HCT116 (cell line): Measurements from ENCODE around the gene RAPGEF6. TPM values are rescaled to one million over a fixed set of nuclear protein-coding genes. Genes with fewer than 3 reads are reported as not detected.

ENCODE experiments used
- ATAC-seq: fragments of 200-7000 bp; cut with Tn5 transposase; 2 replicates; pipeline ENCODE4 v1.9.1; 2020; ENCODE audit warnings: mild to moderate bottlenecking, moderate library complexity
- BruUV-seq: library from RNA; stranded (reverse); fragments of 400-500 nt; replicated peaks from 2 replicates; lab custom pipeline; 2021; lab: Mats Ljungman, UMichigan
- CTCF ChIA-PET: fragments of 300-600 bp; sonication (Branson Sonifier 250); formaldehyde crosslinking; loops from one replicate; lab custom pipeline; 2021; ENCODE audit warnings: antibody characterized with exemption; lab: Charles Lee
- POLR2A ChIA-PET: fragments of 300-600, 350-600 bp; sonication (Branson Sonifier 250); formaldehyde crosslinking; loops from one replicate; lab custom pipeline; 2021; ENCODE audit warnings: antibody characterized with exemption; lab: Charles Lee
- RAD21 ChIA-PET, 2 experiments: fragments of 300-600 bp; sonication (Branson Sonifier 250); formaldehyde crosslinking; loops; one replicate each; lab custom pipeline; 2023; ENCODE audit warnings: low total read pairs in 2 of 2; ENCODE audit not compliant: uncharacterized antibody in 2 of 2, unreplicated experiment in 2 of 2, low non-redundant PET in 1 of 2; lab: Charles Lee
- DNase-seq: peaks from one replicate; pipeline ENCODE4 v3.0.0-alpha.2; 2010; ENCODE audit warnings: low read depth, low spot score
- H2AFZ ChIP-seq: fragments of 200-600 bp; shearing (Covaris generic), sonication (generic); 2 replicates; pipeline ENCODE4 v1.6.1; 2017; ENCODE audit warnings: low read depth, mixed run types, mixed read lengths, antibody characterized with exemption, low read length; ENCODE audit not compliant: poor library complexity, severe bottlenecking
- H3K27ac ChIP-seq: 2 replicates; pipeline ENCODE4 v1.5.1; 2012; ENCODE audit warnings: low read depth, low read length
- H3K27me3 ChIP-seq: fragments of 200-600 bp; sonication (generic); 2 replicates; pipeline ENCODE4 v1.6.1; 2016; ENCODE audit warnings: mixed run types, low read length, mixed read lengths; ENCODE audit not compliant: insufficient read depth
- H3K36me3 ChIP-seq, 2 experiments: fragments of 200-500 bp in 1 of 2; fragments of 200-600 bp in 1 of 2; sonication (Bioruptor generic) in 1 of 2; sonication (generic) in 1 of 2; 2 replicates each; pipeline versions ENCODE4 v1.5.1 to v1.6.1; 2014 to 2016; ENCODE audit warnings: low read length in 2 of 2, inconsistent platforms in 1 of 2, mixed read lengths in 1 of 2, mixed run types in 1 of 2; ENCODE audit not compliant: insufficient read depth in 2 of 2, control insufficient read depth in 1 of 2
- H3K4me1 ChIP-seq, 2 experiments: fragments of 200-600 bp in 1 of 2; sonication (generic) in 1 of 2; 2 replicates each; pipeline versions ENCODE4 v1.5.1 to v1.6.1; 2012 to 2017; ENCODE audit warnings: low read length in 2 of 2, inconsistent platforms in 1 of 2, mild to moderate bottlenecking in 1 of 2, mixed read lengths in 1 of 2, mixed run types in 1 of 2, moderate library complexity in 1 of 2; ENCODE audit not compliant: insufficient read depth in 2 of 2, control insufficient read depth in 1 of 2
- H3K4me2 ChIP-seq: fragments of 200-600 bp; sonication (generic); 2 replicates; pipeline ENCODE4 v1.6.1; 2017; ENCODE audit warnings: mixed run types, low read length, mixed read lengths
- H3K4me3 ChIP-seq, 2 experiments: fragments of 200-600 bp in 1 of 2; sonication (generic) in 1 of 2; replicated peaks in 1 of 2; 2 replicates each; pipeline ENCODE4 v1.5.1; 2011 to 2016; ENCODE audit warnings: low read length in 2 of 2, control low read depth in 1 of 2, low read depth in 1 of 2, mild to moderate bottlenecking in 1 of 2, mixed read lengths in 1 of 2, mixed run types in 1 of 2
- H3K79me2 ChIP-seq: fragments of 200-600 bp; sonication (generic); 2 replicates; pipeline ENCODE4 v1.6.1; 2017; ENCODE audit warnings: mild to moderate bottlenecking, mixed run types, low read length, moderate library complexity, mixed read lengths; ENCODE audit not compliant: insufficient read depth
- H3K9ac ChIP-seq: fragments of 200-600 bp; sonication (generic); 2 replicates; pipeline ENCODE4 v1.6.1; 2016; ENCODE audit warnings: low read length, mixed read lengths
- H3K9me2 ChIP-seq: fragments of 200-600 bp; sonication (generic), shearing (Covaris generic); 2 replicates; pipeline ENCODE4 v1.6.1; 2017; ENCODE audit warnings: mixed run types, mild to moderate bottlenecking, moderate library complexity; ENCODE audit not compliant: insufficient read depth
- H3K9me3 ChIP-seq, 2 experiments: fragments of 200-500 bp in 1 of 2; fragments of 200-600 bp in 1 of 2; sonication (Bioruptor generic) in 1 of 2; sonication (generic) in 1 of 2; 2 replicates each; pipeline ENCODE4 v1.6.1; 2014 to 2017; ENCODE audit warnings: low read length in 2 of 2, mixed read lengths in 2 of 2, inconsistent platforms in 1 of 2, low read depth in 1 of 2, mild to moderate bottlenecking in 1 of 2, mixed run types in 1 of 2, moderate library complexity in 1 of 2; ENCODE audit not compliant: control insufficient read depth in 1 of 2, insufficient read depth in 1 of 2
- H4K20me1 ChIP-seq: fragments of 200-600 bp; sonication (generic), shearing (Covaris generic); 2 replicates; pipeline ENCODE4 v1.6.1; 2017; ENCODE audit warnings: mixed run types, mild to moderate bottlenecking, moderate library complexity; ENCODE audit not compliant: insufficient read depth
- ATF3 ChIP-seq: IDR thresholded peaks from 2 replicates; pipeline ENCODE4 v1.6.1; 2012
- CEBPB ChIP-seq: IDR thresholded peaks from 2 replicates; pipeline ENCODE4 v1.6.1; 2012; ENCODE audit warnings: low read depth
- EGR1 ChIP-seq: IDR thresholded peaks from 2 replicates; pipeline ENCODE4 v1.6.1; 2012; ENCODE audit warnings: low read depth
- EZH2 ChIP-seq: fragments of 200-600 bp; sonication (generic); IDR thresholded peaks from 2 replicates; pipeline ENCODE4 v1.6.1; 2017; ENCODE audit warnings: antibody characterized with exemption, mixed run types
- RAD21 ChIP-seq: IDR thresholded peaks from 2 replicates; pipeline ENCODE4 v1.6.1; 2012; ENCODE audit warnings: low read depth, mild to moderate bottlenecking
- SP1 ChIP-seq: IDR thresholded peaks from 2 replicates; pipeline ENCODE4 v1.6.1; 2012; ENCODE audit warnings: low read depth
- SRF ChIP-seq: IDR thresholded peaks from 2 replicates; pipeline ENCODE4 v1.6.1; 2012; ENCODE audit warnings: low read depth
- YY1 ChIP-seq: IDR thresholded peaks from 2 replicates; pipeline ENCODE4 v1.6.1; 2011; ENCODE audit warnings: low read length, low read depth, moderate library complexity, mild to moderate bottlenecking; ENCODE audit not compliant: insufficient replicate concordance; ENCODE audit errors: extremely low read depth
- ZNF274 ChIP-seq: fragments of 200-500 bp; sonication (Bioruptor generic); IDR thresholded peaks from 2 replicates; pipeline ENCODE4 v1.6.1; 2014; ENCODE audit warnings: mild to moderate bottlenecking, low read depth, low read length, inconsistent platforms
- intact Hi-C: fragments of 100-400 bp; cut with micrococcal nuclease; formaldehyde crosslinking; loops from 2 replicates; pipeline ENCODE4 v1.10.0; 2022
- total RNA-seq: library from RNA; stranded (reverse); gene quantifications from one replicate; pipeline ENCODE4 v1.2.1, GENCODE V29; 2021; ENCODE audit not compliant: unreplicated experiment
- TF ChIP-seq, protein P1 (sequence below): IDR thresholded peaks from 2 replicates; pipeline ENCODE4 v1.6.1; 2012; ENCODE audit warnings: low read depth

The RAPGEF6 gene
- total RNA-seq, 1 experiment from 2014 or later, result 18.4 TPM

DNA sequence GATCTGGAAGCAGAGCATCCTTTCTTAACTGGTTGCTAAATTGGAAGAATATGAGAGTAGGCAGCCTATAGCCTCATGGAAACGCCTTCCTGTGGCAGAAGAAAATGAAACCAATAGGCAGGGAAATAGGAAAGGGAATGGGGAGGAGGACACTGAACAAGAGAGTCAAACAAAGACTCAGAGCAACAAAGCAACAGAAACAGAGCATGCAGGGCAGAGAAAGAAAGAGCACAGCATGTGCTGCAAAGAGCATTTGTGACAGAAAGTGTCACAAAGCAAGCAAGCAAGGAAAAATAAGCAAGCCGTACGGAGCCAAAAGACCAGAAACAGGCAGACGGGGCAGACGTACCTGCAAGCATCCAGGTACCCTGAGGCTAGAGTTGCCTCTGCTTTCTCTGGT, 123.1 kb downstream of the RAPGEF6 start:
- POLR2A ChIA-PET, result no interaction called here

GRCh38 chr5:131509801-131510200, 125.2 kb downstream of the RAPGEF6 start:
- Histone ChIP-seq H3K4me3 (no peak overlapping the region), H3K27ac (no peak overlapping the region), H2AFZ (no peak overlapping the region), H3K9ac (no peak overlapping the region), H3K27me3 (no peaks in the 10 kb centered on the region), H3K9me2 (no peaks in the 10 kb centered on the region), H3K4me1 (no peaks in the 10 kb centered on the region), H3K36me3 (peaks cover 0 to 5% of the 10 kb centered on the region in 2 experiments; a peak in 2 of 4 replicates), H4K20me1 (no peaks in the 10 kb centered on the region), H3K79me2 (no peaks in the 10 kb centered on the region), H3K4me2 (no peak overlapping the region), H3K9me3 (no peaks in the 10 kb centered on the region)
- ChIA-PET CTCF (no interaction called here), RAD21 (no interaction called here), POLR2A (no interaction called here)
- intact Hi-C loops, result no loop called here
- ATAC-seq (no peak), DNase-seq (no peak)
- no TSS peak for BruUV-seq
- no peak for TF ChIP-seq YY1
- no peak for TF ChIP-seq SRF
- TF ChIP-seq, protein P1, sequence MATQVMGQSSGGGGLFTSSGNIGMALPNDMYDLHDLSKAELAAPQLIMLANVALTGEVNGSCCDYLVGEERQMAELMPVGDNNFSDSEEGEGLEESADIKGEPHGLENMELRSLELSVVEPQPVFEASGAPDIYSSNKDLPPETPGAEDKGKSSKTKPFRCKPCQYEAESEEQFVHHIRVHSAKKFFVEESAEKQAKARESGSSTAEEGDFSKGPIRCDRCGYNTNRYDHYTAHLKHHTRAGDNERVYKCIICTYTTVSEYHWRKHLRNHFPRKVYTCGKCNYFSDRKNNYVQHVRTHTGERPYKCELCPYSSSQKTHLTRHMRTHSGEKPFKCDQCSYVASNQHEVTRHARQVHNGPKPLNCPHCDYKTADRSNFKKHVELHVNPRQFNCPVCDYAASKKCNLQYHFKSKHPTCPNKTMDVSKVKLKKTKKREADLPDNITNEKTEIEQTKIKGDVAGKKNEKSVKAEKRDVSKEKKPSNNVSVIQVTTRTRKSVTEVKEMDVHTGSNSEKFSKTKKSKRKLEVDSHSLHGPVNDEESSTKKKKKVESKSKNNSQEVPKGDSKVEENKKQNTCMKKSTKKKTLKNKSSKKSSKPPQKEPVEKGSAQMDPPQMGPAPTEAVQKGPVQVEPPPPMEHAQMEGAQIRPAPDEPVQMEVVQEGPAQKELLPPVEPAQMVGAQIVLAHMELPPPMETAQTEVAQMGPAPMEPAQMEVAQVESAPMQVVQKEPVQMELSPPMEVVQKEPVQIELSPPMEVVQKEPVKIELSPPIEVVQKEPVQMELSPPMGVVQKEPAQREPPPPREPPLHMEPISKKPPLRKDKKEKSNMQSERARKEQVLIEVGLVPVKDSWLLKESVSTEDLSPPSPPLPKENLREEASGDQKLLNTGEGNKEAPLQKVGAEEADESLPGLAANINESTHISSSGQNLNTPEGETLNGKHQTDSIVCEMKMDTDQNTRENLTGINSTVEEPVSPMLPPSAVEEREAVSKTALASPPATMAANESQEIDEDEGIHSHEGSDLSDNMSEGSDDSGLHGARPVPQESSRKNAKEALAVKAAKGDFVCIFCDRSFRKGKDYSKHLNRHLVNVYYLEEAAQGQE, result no peak
- TF ChIP-seq RAD21, result no peak
- no peak for TF ChIP-seq ATF3
- TF ChIP-seq EGR1, result no peak
- TF ChIP-seq CEBPB, result no peak
- no peak for TF ChIP-seq EZH2
- no peak for TF ChIP-seq SP1
- TF ChIP-seq ZNF274, result no peak

More for the DNA sequence above, 123.1 kb downstream of the RAPGEF6 start:
- ChIA-PET RAD21 (no interaction called here), CTCF (no interaction called here)
- no peaks in the 10 kb centered on the region for H3K27me3 ChIP-seq
- H3K4me3 ChIP-seq, result no peak overlapping the region
- H3K9ac ChIP-seq, result no peak overlapping the region
- no peaks in the 10 kb centered on the region for H3K79me2 ChIP-seq
- H3K27ac ChIP-seq, result no peak overlapping the region
- TF ChIP-seq, protein P1, result no peak
- H2AFZ ChIP-seq, result no peak overlapping the region
- no peaks in the 10 kb centered on the region for H3K9me3 ChIP-seq
- ATAC-seq, result no peak
- H3K4me1 ChIP-seq, result no peaks in the 10 kb centered on the region
- H3K4me2 ChIP-seq, result no peak overlapping the region
- no peaks in the 10 kb centered on the region for H3K9me2 ChIP-seq
- no peaks in the 10 kb centered on the region for H4K20me1 ChIP-seq
- DNase-seq, result no peak
- intact Hi-C loops, result no loop called here
- no TSS peak for BruUV-seq
- peaks cover 0 to 3% of the 10 kb centered on the region in 2 experiments; a peak in 2 of 4 replicates for H3K36me3 ChIP-seq
